Large intestine (tissue), 3 donors: ENCODE results near the gene PTGER1. TPM values are rescaled to one million over a fixed set of nuclear protein-coding genes. Genes with fewer than 3 reads are reported as not detected.

Experiments used
- DNase-seq, 2 donors: peaks; one replicate each; pipeline versions ENCODE4 v3.0.0 to v3.0.0-alpha.2; 2013
- H3K27ac ChIP-seq: one replicate; pipeline ENCODE4 v1.5.1; 2013; ENCODE audit warnings: low read length
- H3K27me3 ChIP-seq: 2 replicates; pipeline ENCODE4 v1.6.1; 2013; ENCODE audit warnings: low read length; ENCODE audit not compliant: control insufficient read depth, insufficient read depth
- H3K36me3 ChIP-seq: 2 replicates; pipeline ENCODE4 v1.6.1; 2013; ENCODE audit warnings: low read length; ENCODE audit not compliant: control insufficient read depth, insufficient read depth
- H3K4me1 ChIP-seq: one replicate; pipeline ENCODE4 v1.6.1; 2013; ENCODE audit warnings: low read length; ENCODE audit not compliant: control insufficient read depth, insufficient read depth
- H3K4me3 ChIP-seq: one replicate; pipeline ENCODE4 v1.5.1; 2013; ENCODE audit warnings: low read length
- H3K9me3 ChIP-seq: one replicate; pipeline ENCODE4 v1.6.1; 2013; ENCODE audit warnings: mild to moderate bottlenecking, low read depth, low read length, moderate library complexity; ENCODE audit not compliant: control insufficient read depth
- WGBS: methylation state at CpG from one replicate; pipeline ENCODE4 v1.1.5; 2013; ENCODE audit warnings: low lambda C conversion rate; ENCODE audit not compliant: insufficient coverage; 5-methylcytosine and 5-hydroxymethylcytosine counted together
- polyA plus RNA-seq: library from polyadenylated mRNA; unstranded; fragments of 120-200 nt; gene quantifications from one replicate; pipeline ENCODE4 v1.2.1, GENCODE V29; 2013

PTGER1 gene
- polyA plus RNA-seq, 1 donor, result 0.97 TPM

DNA sequence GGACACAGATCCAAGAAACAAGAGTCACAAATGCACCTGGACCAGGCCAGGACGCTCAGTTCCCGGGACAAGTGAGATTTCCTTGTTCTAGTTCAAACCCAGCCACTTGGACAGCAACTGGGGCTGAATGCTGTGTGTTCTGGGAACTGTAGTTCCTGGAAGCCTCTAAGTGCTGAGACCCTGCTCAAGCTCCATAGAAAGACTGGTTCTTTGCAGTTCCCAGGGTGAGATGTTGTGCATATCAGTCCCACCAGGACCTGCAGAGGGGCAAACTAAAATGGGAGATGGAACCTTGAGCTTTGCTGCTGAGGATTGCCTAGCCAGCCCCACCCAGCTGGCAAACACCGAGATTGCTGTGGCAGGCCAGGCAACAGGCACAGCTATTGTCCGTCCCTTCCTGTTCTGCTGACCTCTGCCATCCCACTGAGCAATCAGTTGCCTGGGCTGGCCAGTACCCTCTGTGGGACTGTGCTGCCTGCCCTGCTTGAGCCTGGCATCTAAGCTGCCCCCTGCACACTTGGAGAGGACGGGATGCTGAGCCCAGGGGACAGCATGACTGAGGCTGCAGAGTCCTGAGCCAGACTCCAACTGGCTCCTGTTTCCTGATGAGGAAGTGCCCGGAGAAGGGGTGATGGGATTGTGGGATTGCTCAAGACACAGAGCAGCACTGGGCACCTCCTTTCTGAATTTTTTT lies 22.2 kb upstream of the PTGER1 start:
- no CpG with 5 or more reads among the region's 6 CpGs for WGBS
- H3K36me3 ChIP-seq, result no peaks in the 10 kb centered on the region
- H3K27ac ChIP-seq, result peak overlapping the region; percentile 78
- peak in 1 of 2 donors; percentile 58 for DNase-seq
- no peaks in the 10 kb centered on the region for H3K27me3 ChIP-seq
- H3K9me3 ChIP-seq, result no peaks in the 10 kb centered on the region
- H3K4me3 ChIP-seq, result no peak overlapping the region
- H3K4me1 ChIP-seq, result peaks cover 26% of the 10 kb centered on the region

GRCh38 chr19:14496834-14497227 lies 21.7 kb upstream of the PTGER1 start:
- Histone ChIP-seq H3K27ac (peak overlapping the region; percentile 78), H3K4me1 (peaks cover 26% of the 10 kb centered on the region), H3K27me3 (no peaks in the 10 kb centered on the region), H3K4me3 (peak overlapping the region; percentile 37), H3K9me3 (no peaks in the 10 kb centered on the region), H3K36me3 (no peaks in the 10 kb centered on the region)
- WGBS, result 20% methylated on average over 1 of the region's 7 CpGs
- no peak for DNase-seq

- Histone ChIP-seq H3K27me3 (no peaks in the 10 kb centered on the region), H3K4me1 (peaks cover 26% of the 10 kb centered on the region), H3K9me3 (no peaks in the 10 kb centered on the region), H3K27ac (peak within 1 kb of the TSS; percentile 78), H3K36me3 (peaks cover 4% of the 10 kb centered on the region), H3K4me3 (peak within 1 kb of the TSS; percentile 66)
- DNase-seq, result peak; percentile 98 to 100
- no CpG with 5 or more reads among the region's 71 CpGs for WGBS
Measured at GRCh38 chr19:14496029-14496833, 21.1 kb upstream of the PTGER1 start, which contains the start of gene GIPC1. TSS of gene GIPC1 (minus strand) at chr19:14496127. CDS start at chr19:14482976, 13,151 bp downstream.

GRCh38 chr19:14495672-14496028 lies 20.5 kb upstream of the PTGER1 start:
- no peaks in the 10 kb centered on the region for H3K27me3 ChIP-seq
- no CpG with 5 or more reads among the region's 28 CpGs for WGBS
- no peak for DNase-seq

DNA sequence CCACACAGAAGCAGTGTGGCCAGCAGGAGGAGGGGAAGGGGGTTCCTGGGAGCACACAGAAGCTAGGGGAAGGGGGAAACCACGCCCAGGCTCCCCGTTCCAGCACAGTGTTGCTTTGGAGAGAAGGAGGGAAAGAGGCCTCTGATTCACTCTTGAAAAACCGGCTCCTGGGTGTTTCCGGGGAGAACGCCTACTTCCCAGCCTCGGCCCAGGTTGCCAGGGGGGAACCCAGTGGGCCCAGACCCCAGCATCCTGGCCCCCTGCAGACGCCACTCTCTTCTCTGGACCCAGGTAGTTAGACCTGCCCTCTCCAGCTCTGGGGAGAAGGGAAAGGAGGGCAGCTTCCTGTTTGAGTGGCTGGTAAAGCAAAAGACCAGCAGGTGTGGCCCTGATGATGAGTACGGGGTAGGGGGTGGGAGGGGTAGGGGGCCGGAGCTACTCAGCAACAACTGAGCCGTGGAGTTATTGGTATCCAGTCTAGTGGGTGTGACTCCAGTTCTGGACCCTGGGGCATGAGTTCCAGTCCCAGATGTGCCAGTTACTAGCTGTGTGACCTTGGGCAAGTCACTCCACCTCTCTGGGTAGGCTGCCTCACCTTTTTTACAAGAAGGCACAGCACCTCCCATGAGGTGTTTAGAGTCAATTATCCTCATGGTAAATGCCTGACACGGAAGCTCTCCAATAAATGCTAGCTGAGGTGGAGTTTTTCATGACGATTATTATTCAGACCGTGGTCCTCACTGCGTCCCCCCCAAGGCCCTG lies 19.9 kb upstream of the PTGER1 start:
- H3K27me3 ChIP-seq, result no peaks in the 10 kb centered on the region
- H3K36me3 ChIP-seq, result peaks cover 5% of the 10 kb centered on the region
- peaks cover 26% of the 10 kb centered on the region for H3K4me1 ChIP-seq
- WGBS, result no CpG with 5 or more reads among the region's 14 CpGs
- H3K9me3 ChIP-seq, result no peaks in the 10 kb centered on the region
- peak in 1 of 2 donors; percentile 42 for DNase-seq
- H3K27ac ChIP-seq, result no peak overlapping the region
- H3K4me3 ChIP-seq, result peak overlapping the region; percentile 66

More at GRCh38 chr19:14495672-14496028, 20.5 kb upstream of the PTGER1 start:
- H3K4me3 ChIP-seq, result peak overlapping the region; percentile 66
- no peak overlapping the region for H3K27ac ChIP-seq
- no peaks in the 10 kb centered on the region for H3K9me3 ChIP-seq
- peaks cover 26% of the 10 kb centered on the region for H3K4me1 ChIP-seq
- peaks cover 4% of the 10 kb centered on the region for H3K36me3 ChIP-seq

DNA sequence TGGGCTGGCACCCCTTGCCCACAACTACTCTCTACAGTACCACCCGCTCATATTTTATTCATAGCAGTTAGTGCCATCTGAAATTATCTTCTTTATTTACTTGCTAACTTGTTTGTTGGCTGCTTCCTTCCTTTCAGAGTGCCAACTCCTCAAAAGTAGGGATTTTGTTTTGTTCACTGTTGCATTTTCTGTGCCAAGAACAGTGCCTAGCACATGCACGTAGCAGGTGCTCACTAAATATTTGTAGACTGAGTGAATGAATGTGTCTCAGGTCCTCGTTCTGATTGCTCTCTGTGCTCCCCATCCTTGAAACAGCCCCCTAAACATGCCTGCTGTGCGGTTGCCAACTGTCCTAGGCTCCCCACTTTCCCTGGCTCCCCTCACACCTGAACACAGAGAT lies 19.3 kb upstream of the PTGER1 start:
- Histone ChIP-seq H3K4me1 (peaks cover 26% of the 10 kb centered on the region), H3K27me3 (no peaks in the 10 kb centered on the region), H3K4me3 (no peak overlapping the region), H3K36me3 (peaks cover 9% of the 10 kb centered on the region), H3K27ac (no peak overlapping the region), H3K9me3 (no peaks in the 10 kb centered on the region)
- WGBS, result no CpG with 5 or more reads among the region's 4 CpGs
- DNase-seq, result no peak

GRCh38 chr19:14492756-14493337 lies 17.7 kb upstream of the PTGER1 start:
- Histone ChIP-seq H3K4me1 (peaks cover 23% of the 10 kb centered on the region), H3K4me3 (no peak overlapping the region), H3K27ac (no peak overlapping the region), H3K36me3 (peaks cover 18% of the 10 kb centered on the region), H3K27me3 (no peaks in the 10 kb centered on the region), H3K9me3 (no peaks in the 10 kb centered on the region)
- no peak for DNase-seq
- no CpG with 5 or more reads among the region's 5 CpGs for WGBS

- H3K4me3 ChIP-seq, result no peak overlapping the region
- no peak for DNase-seq
- no peak overlapping the region for H3K27ac ChIP-seq
- H3K36me3 ChIP-seq, result peaks cover 27% of the 10 kb centered on the region
- H3K4me1 ChIP-seq, result no peaks in the 10 kb centered on the region
- H3K9me3 ChIP-seq, result no peaks in the 10 kb centered on the region
- WGBS, result 100% methylated on average over 3 of the region's 16 CpGs
- no peaks in the 10 kb centered on the region for H3K27me3 ChIP-seq
Measured at GRCh38 chr19:14487370-14488125, 12.4 kb upstream of the PTGER1 start.

GRCh38 chr19:14482172-14482941 lies 7.2 kb upstream of the PTGER1 start:
- Histone ChIP-seq H3K9me3 (no peaks in the 10 kb centered on the region), H3K4me1 (peaks cover 2% of the 10 kb centered on the region), H3K27me3 (no peaks in the 10 kb centered on the region), H3K4me3 (no peak overlapping the region), H3K36me3 (peaks cover 43% of the 10 kb centered on the region), H3K27ac (no peak overlapping the region)
- DNase-seq, result no peak
- WGBS, result no CpG with 5 or more reads among the region's 18 CpGs
